Measurements from ENCODE around the gene SMIM41. TPM values are rescaled to one million over a fixed set of nuclear protein-coding genes. Genes with fewer than 3 reads are reported as not detected.

Gene SMIM41
- total and polyA plus RNA-seq, 10 donors, result 0.64 to 8.1 (median 2.0) TPM

- intact Hi-C loops (cut with DNase I; ENCODE audit: low total_unique reads), result no loop called here
- Histone ChIP-seq H3K4me3 (no peak overlapping the region), H3K9me3 (no peaks in the 10 kb centered on the region), H3K27ac (no peak overlapping the region), H3K36me3 (peaks cover 0 to 56% (median 34%) of the 10 kb centered on the region in 6 donors), H3K4me1 (peaks cover 0 to 49% (median 27%) of the 10 kb centered on the region in 6 donors), H3K27me3 (replicated peaks in 1 of 7) (no peaks in the 10 kb centered on the region)
- no peak for DNase-seq
- TF ChIP-seq CTCF (IDR thresholded peaks at IDR 0.05 in 8 of 11, conservative IDR thresholded peaks at IDR 0.05 in 3 of 11) (no peak), POLR2A (IDR thresholded peaks at IDR 0.05) (no peak), POLR2AphosphoS5 (IDR thresholded peaks at IDR 0.05) (no peak)
- WGBS, 5 donors, result 85 to 96% (median 89%) methylated on average over 14 of the region's 14 CpGs
Observed at GRCh38 chr12:52057638-52058576, 21.6 kb upstream of the SMIM41 start.

GRCh38 chr12:52058631-52059361, 20.7 kb upstream of the SMIM41 start:
- Histone ChIP-seq H3K4me1 (peaks cover 0 to 49% (median 31%) of the 10 kb centered on the region in 6 donors), H3K4me3 (no peak overlapping the region), H3K9me3 (no peaks in the 10 kb centered on the region), H3K36me3 (peaks cover 0 to 56% (median 34%) of the 10 kb centered on the region in 6 donors), H3K27me3 (replicated peaks in 1 of 7) (no peaks in the 10 kb centered on the region), H3K27ac (peak overlapping the region in 1 of 8 donors; percentile 20)
- 71 to 80% (median 77%) methylated on average over 21 to 25 of the region's 25 CpGs for WGBS, 5 donors
- DNase-seq, result no peak
- peak; percentile 49 to 79 (median 50) for TF ChIP-seq POLR2AphosphoS5 (IDR thresholded peaks at IDR 0.05)
- TF ChIP-seq POLR2A (IDR thresholded peaks at IDR 0.05), result no peak
- no peak for TF ChIP-seq CTCF (IDR thresholded peaks at IDR 0.05 in 8 of 11, conservative IDR thresholded peaks at IDR 0.05 in 3 of 11)
- intact Hi-C loops (cut with DNase I; ENCODE audit: low total_unique reads), result no loop called here

- Histone ChIP-seq H3K4me1 (peaks cover 0 to 58% (median 31%) of the 10 kb centered on the region in 6 donors), H3K36me3 (peaks cover 0 to 48% (median 28%) of the 10 kb centered on the region in 6 donors), H3K9me3 (no peaks in the 10 kb centered on the region)
Observed at GRCh38 chr12:52059582-52060497, 19.7 kb upstream of the SMIM41 start.

More at GRCh38 chr12:52059582-52060497, 19.7 kb upstream of the SMIM41 start:
- DNase-seq, result no peak
- intact Hi-C loops (cut with DNase I; ENCODE audit: low total_unique reads), result no loop called here
- 80 to 88% (median 83%) methylated on average over 11 to 12 of the region's 12 CpGs for WGBS, 5 donors
- H3K27me3 ChIP-seq (replicated peaks in 1 of 7), result no peaks in the 10 kb centered on the region
- H3K4me3 ChIP-seq, result no peak overlapping the region
- TF ChIP-seq POLR2A (IDR thresholded peaks at IDR 0.05) (no peak), CTCF (IDR thresholded peaks at IDR 0.05 in 8 of 11, conservative IDR thresholded peaks at IDR 0.05 in 3 of 11) (no peak), POLR2AphosphoS5 (IDR thresholded peaks at IDR 0.05) (peak in 1 of 3 donors; percentile 81)
- no peak overlapping the region for H3K27ac ChIP-seq
